ENCODE measurements around the gene PTPRB. TPM values are rescaled to one million over a fixed set of nuclear protein-coding genes. Genes with fewer than 3 reads are reported as not detected.

The PTPRB gene
- total RNA-seq, 2 experiments from 2014 or later = not detected

GRCh38 chr12:70513426-70513825, 123.8 kb downstream of the PTPRB start:
- Mint-ChIP-seq H3K27me3 (no peaks in the 10 kb centered on the region), H3K36me3 (ENCODE audit: low read depth) (no peaks in the 10 kb centered on the region), H3K4me3 (no peak overlapping the region), H3K9me3 (no peaks in the 10 kb centered on the region), H3K27ac (no peak overlapping the region), H3K4me1 (ENCODE audit: low read depth) (no peaks in the 10 kb centered on the region)
- H3K4me3 ChIP-seq (ENCODE audit: low read length) = no peak overlapping the region
- no peaks in the 10 kb centered on the region for H3K36me3 ChIP-seq (ENCODE audit: insufficient read depth, low read length)
- CTCF ChIA-PET = no interaction called here
- POLR2A ChIA-PET = no interaction called here
- H3K4me1 ChIP-seq (ENCODE audit: insufficient read depth, low read length) = no peaks in the 10 kb centered on the region
- H3K27me3 ChIP-seq (ENCODE audit: control insufficient read depth in 1 of 2, insufficient read depth in 2 of 2, low read length in 2 of 2) = no peaks in the 10 kb centered on the region
- H3K27ac ChIP-seq (ENCODE audit: low read depth in 1 of 2, low read length in 2 of 2) = no peak overlapping the region
- intact Hi-C loops (cut with DNase I, micrococcal nuclease) = no loop called here
- H3K9me3 ChIP-seq (ENCODE audit: control insufficient read depth in 1 of 2, insufficient read depth in 1 of 2, low read length in 2 of 2) = peaks cover 0 to 5% of the 10 kb centered on the region in 2 experiments
- ATAC-seq (ENCODE audit: poor library complexity) (no peak), DNase-seq (no peak)
- TF ChIP-seq CTCF (IDR thresholded peaks at IDR 0.05) = no peak

DNA sequence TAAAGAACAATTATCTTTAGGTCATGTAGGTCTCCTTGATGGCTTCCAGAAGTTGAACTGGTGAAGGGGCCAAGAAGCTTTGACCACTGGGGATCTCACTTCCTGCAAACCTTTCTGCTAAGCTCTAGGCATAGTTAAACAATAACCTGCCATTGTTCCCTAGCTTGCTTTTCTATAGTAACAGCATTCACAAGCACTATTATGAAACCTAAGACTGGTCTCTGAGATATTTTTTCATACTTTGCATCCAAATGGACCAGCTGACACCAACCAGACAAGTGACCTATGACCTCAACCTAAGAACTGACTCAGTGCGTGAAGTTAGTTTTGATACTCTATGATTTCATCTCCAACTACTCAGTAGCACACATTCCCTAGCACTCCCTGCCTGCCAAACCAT, 129.1 kb downstream of the PTPRB start:
- no peaks in the 10 kb centered on the region for H3K9me3 Mint-ChIP-seq
- peaks cover 6% of the 10 kb centered on the region for H3K27me3 Mint-ChIP-seq
- no peaks in the 10 kb centered on the region for H3K27me3 ChIP-seq (ENCODE audit: control insufficient read depth in 1 of 2, insufficient read depth in 2 of 2, low read length in 2 of 2)
- H3K4me3 Mint-ChIP-seq = no peak overlapping the region
- CTCF ChIA-PET = no interaction called here
- no peak overlapping the region for H3K27ac Mint-ChIP-seq
- no peaks in the 10 kb centered on the region for H3K36me3 Mint-ChIP-seq (ENCODE audit: low read depth)
- no peak for DNase-seq
- H3K4me1 ChIP-seq (ENCODE audit: insufficient read depth, low read length) = no peaks in the 10 kb centered on the region
- H3K4me1 Mint-ChIP-seq (ENCODE audit: low read depth) = no peaks in the 10 kb centered on the region
- intact Hi-C loops (cut with DNase I, micrococcal nuclease) = no loop called here
- H3K4me3 ChIP-seq (ENCODE audit: low read length) = no peak overlapping the region
- no peak for TF ChIP-seq CTCF (IDR thresholded peaks at IDR 0.05)
- POLR2A ChIA-PET = no interaction called here
- no peaks in the 10 kb centered on the region for H3K36me3 ChIP-seq (ENCODE audit: insufficient read depth, low read length)
- no peak overlapping the region for H3K27ac ChIP-seq (ENCODE audit: low read depth in 1 of 2, low read length in 2 of 2)
- peaks cover 0 to 14% of the 10 kb centered on the region in 2 experiments for H3K9me3 ChIP-seq (ENCODE audit: control insufficient read depth in 1 of 2, insufficient read depth in 1 of 2, low read length in 2 of 2)
- ATAC-seq (ENCODE audit: poor library complexity) = no peak

DNA sequence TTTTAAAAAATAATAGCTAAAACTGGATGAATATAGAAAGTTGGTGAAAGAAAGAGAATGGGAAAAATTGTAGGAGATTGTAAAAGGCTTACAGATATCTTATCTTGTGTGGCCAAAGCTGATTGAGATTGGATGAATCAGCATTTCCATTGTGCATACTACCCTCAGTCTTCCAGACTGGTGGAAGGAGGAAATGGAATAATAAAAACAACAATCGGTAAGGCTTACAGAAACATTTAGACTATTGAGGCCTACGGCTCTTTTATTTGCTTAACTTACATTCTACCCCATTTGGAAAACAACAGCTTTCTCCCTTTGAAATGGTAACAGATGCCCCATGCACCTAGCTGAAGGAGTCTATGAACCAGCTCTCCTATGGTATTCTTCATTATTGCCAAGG, 129.8 kb downstream of the PTPRB start:
- H3K9me3 Mint-ChIP-seq = no peaks in the 10 kb centered on the region
- peaks cover 10% of the 10 kb centered on the region for H3K27me3 Mint-ChIP-seq
- H3K4me1 ChIP-seq (ENCODE audit: insufficient read depth, low read length) = no peaks in the 10 kb centered on the region
- H3K27me3 ChIP-seq (ENCODE audit: control insufficient read depth in 1 of 2, insufficient read depth in 2 of 2, low read length in 2 of 2) = no peaks in the 10 kb centered on the region
- H3K9me3 ChIP-seq (ENCODE audit: control insufficient read depth in 1 of 2, insufficient read depth in 1 of 2, low read length in 2 of 2) = peaks cover 0 to 14% of the 10 kb centered on the region in 2 experiments
- no peak overlapping the region for H3K27ac ChIP-seq (ENCODE audit: low read depth in 1 of 2, low read length in 2 of 2)
- TF ChIP-seq CTCF (IDR thresholded peaks at IDR 0.05) = no peak
- H3K36me3 Mint-ChIP-seq (ENCODE audit: low read depth) = no peaks in the 10 kb centered on the region
- no peak overlapping the region for H3K4me3 ChIP-seq (ENCODE audit: low read length)
- no peak overlapping the region for H3K4me3 Mint-ChIP-seq
- CTCF ChIA-PET = no interaction called here
- H3K4me1 Mint-ChIP-seq (ENCODE audit: low read depth) = no peaks in the 10 kb centered on the region
- H3K36me3 ChIP-seq (ENCODE audit: insufficient read depth, low read length) = no peaks in the 10 kb centered on the region
- H3K27ac Mint-ChIP-seq = no peak overlapping the region
- ATAC-seq (ENCODE audit: poor library complexity) = no peak
- intact Hi-C loops (cut with DNase I, micrococcal nuclease) = no loop called here
- POLR2A ChIA-PET = no interaction called here
- no peak for DNase-seq
